Progenitor cell of endocrine pancreas (in vitro differentiated cells): ENCODE results near the gene ALPK3. TPM values are rescaled to one million over a fixed set of nuclear protein-coding genes. Genes with fewer than 3 reads are reported as not detected.

Experiments used
- DNase-seq: peaks from one replicate; pipeline ENCODE4 v3.0.0; 2021; ENCODE audit warnings: low spot score; ENCODE audit not compliant: unreplicated experiment
- H3K27ac Mint-ChIP-seq: 2 replicates; pipeline ENCODE4 v1.8.0; 2021; ENCODE audit warnings: mild to moderate bottlenecking, moderate library complexity, mixed read lengths
- H3K27me3 Mint-ChIP-seq: 2 replicates; pipeline ENCODE4 v1.8.0; 2021; ENCODE audit warnings: mixed read lengths
- H3K36me3 Mint-ChIP-seq: 2 replicates; pipeline ENCODE4 v1.8.0; 2022; ENCODE audit warnings: mixed read lengths; ENCODE audit not compliant: insufficient read depth
- H3K4me1 Mint-ChIP-seq: 2 replicates; pipeline ENCODE4 v1.8.0; 2021; ENCODE audit warnings: low read depth, mixed read lengths
- H3K4me3 Mint-ChIP-seq: 2 replicates; pipeline ENCODE4 v1.8.0; 2021; ENCODE audit warnings: low read depth, mild to moderate bottlenecking, moderate library complexity, mixed read lengths
- H3K9me3 Mint-ChIP-seq: 2 replicates; pipeline ENCODE4 v1.8.0; 2021; ENCODE audit warnings: low read depth, mixed read lengths
- CTCF ChIP-seq: fragments of 200-600 bp; sonication (generic); IDR thresholded peaks from one replicate; pipeline ENCODE4 v1.5.0; 2021; ENCODE audit warnings: antibody characterized with exemption, mild to moderate bottlenecking; ENCODE audit not compliant: unreplicated experiment
- long read RNA-seq: library from polyadenylated mRNA; unstranded; transcript quantifications from one replicate; pipeline ENCODE4 v2.0.0, GENCODE V29; 2020
- total RNA-seq: library from RNA; stranded (reverse); gene quantifications from 2 replicates; pipeline ENCODE4 v1.2.1, GENCODE V29; 2021

ALPK3 gene
- 122 TPM in 2 replicates for total RNA-seq
- long read RNA-seq, partial matches to known transcripts: 0 of 93 reads
- long read RNA-seq, other reads (novel, unspliced or antisense): 93 of 93 reads

DNA sequence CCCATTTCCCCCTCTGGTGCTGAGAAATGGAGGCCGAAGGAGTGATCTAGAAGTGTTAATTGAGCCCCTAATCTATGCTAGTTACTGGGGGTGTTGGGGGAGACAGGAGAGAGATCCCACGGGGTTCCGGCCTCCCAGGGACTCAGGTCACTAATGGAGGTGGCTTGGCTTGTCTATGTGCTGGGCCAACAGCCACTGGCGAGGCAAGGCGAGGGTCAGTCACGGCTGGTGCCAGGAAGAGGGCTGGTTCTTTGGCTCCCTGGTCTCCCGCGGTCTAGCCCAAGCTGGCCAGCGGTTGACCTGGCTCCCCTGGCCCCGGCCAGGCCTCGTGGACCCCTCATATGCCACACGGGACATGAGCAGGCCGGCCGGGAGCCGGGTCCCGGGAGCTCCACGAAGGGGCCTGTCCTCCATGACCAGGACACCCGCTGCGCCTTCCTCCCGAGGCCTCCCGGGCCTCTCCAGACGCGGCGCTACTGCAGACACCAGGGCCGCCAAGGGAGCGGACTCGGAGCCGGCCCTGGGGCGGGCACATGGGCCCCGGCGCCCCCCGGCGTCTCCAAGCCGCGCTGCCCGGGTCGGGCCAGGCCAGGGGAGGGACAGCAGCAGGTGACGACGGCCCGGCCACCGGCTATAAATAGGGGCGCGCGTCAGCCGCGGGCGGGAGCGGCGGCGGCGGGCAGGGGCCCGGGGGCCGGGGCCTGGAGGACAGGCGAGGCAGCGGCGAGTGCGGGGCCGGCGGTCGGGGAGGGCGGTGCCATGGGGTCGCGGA, at the start of gene ALPK3:
ALPK3 (plus strand) TSS at position 663 of the 772 bp plus-strand sequence; CDS start at position 760, 97 bp downstream.
- Mint-ChIP-seq H3K36me3 (peaks cover 9% of the 10 kb centered on the region), H3K27me3 (no peaks in the 10 kb centered on the region)

GRCh38 chr15:84772031-84772430, 45.1 kb upstream of the ALPK3 start:
- Mint-ChIP-seq H3K27ac (peak overlapping the region; percentile 36), H3K4me1 (peaks cover 8% of the 10 kb centered on the region), H3K36me3 (peaks cover 12% of the 10 kb centered on the region), H3K4me3 (no peak overlapping the region), H3K9me3 (no peaks in the 10 kb centered on the region), H3K27me3 (no peaks in the 10 kb centered on the region)
- TF ChIP-seq CTCF: no peak
- DNase-seq: no peak

More for the DNA sequence above, at the start of gene ALPK3:
- TF ChIP-seq CTCF: peak; percentile 41
- no peaks in the 10 kb centered on the region for H3K9me3 Mint-ChIP-seq
- H3K27ac Mint-ChIP-seq: peak within 1 kb of the TSS; percentile 99
- DNase-seq: peak; percentile 80
- peak within 1 kb of the TSS; percentile 90 for H3K4me3 Mint-ChIP-seq
- H3K4me1 Mint-ChIP-seq: peaks cover 41% of the 10 kb centered on the region

GRCh38 chr15:84772467-84772866, 44.7 kb upstream of the ALPK3 start:
- no peak overlapping the region for H3K4me3 Mint-ChIP-seq
- DNase-seq: no peak
- H3K36me3 Mint-ChIP-seq: peaks cover 12% of the 10 kb centered on the region
- TF ChIP-seq CTCF: no peak
- H3K9me3 Mint-ChIP-seq: no peaks in the 10 kb centered on the region
- no peak overlapping the region for H3K27ac Mint-ChIP-seq
- peaks cover 8% of the 10 kb centered on the region for H3K4me1 Mint-ChIP-seq
- no peaks in the 10 kb centered on the region for H3K27me3 Mint-ChIP-seq

- Mint-ChIP-seq H3K36me3 (peaks cover 17% of the 10 kb centered on the region), H3K4me1 (peaks cover 8% of the 10 kb centered on the region), H3K27ac (no peak overlapping the region), H3K4me3 (no peak overlapping the region), H3K9me3 (no peaks in the 10 kb centered on the region), H3K27me3 (no peaks in the 10 kb centered on the region)
- DNase-seq: no peak
- TF ChIP-seq CTCF: no peak
These were observed 43.4 kb upstream of the ALPK3 start for GRCh38 chr15:84773716-84774115.

GRCh38 chr15:84775867-84776449, 41.2 kb upstream of the ALPK3 start:
- peaks cover 6% of the 10 kb centered on the region for H3K4me1 Mint-ChIP-seq
- no peak overlapping the region for H3K4me3 Mint-ChIP-seq
- no peaks in the 10 kb centered on the region for H3K27me3 Mint-ChIP-seq
- H3K9me3 Mint-ChIP-seq: no peaks in the 10 kb centered on the region
- H3K27ac Mint-ChIP-seq: no peak overlapping the region
- TF ChIP-seq CTCF: no peak
- peaks cover 11% of the 10 kb centered on the region for H3K36me3 Mint-ChIP-seq
- no peak for DNase-seq
